Fibroblast of skin of abdomen (primary cell): ENCODE data around the gene PIEZO2.
"Not testable (repeated sequence)": the region's sequence is repeated elsewhere in the genome, so short reads cannot be mapped to it uniquely, and the experiment has no call there.

ENCODE experiments used
- DNase-seq: peaks from one replicate; pipeline ENCODE4 v3.0.0-alpha.2; 2013

Gene PIEZO2

GRCh38 chr18:10670856-10671255 is 478.5 kb downstream of the PIEZO2 start:
- DNase-seq = no peak

GRCh38 chr18:10669441-10670100 is 479.8 kb downstream of the PIEZO2 start:
- no peak for DNase-seq

GRCh38 chr18:10663750-10664149 is 485.6 kb downstream of the PIEZO2 start:
- DNase-seq = no peak

- peak; percentile 57 for DNase-seq
Observed at GRCh38 chr18:10661317-10661716, 488.1 kb downstream of the PIEZO2 start.

- peak; percentile 71 for DNase-seq
Observed at GRCh38 chr18:10660179-10660884, 489.0 kb downstream of the PIEZO2 start.

- no peak for DNase-seq
Observed at GRCh38 chr18:10659594-10659993, 489.8 kb downstream of the PIEZO2 start.

- DNase-seq = no peak
Observed at GRCh38 chr18:10659000-10659399, 490.4 kb downstream of the PIEZO2 start.

GRCh38 chr18:10644003-10644402 is 505.4 kb downstream of the PIEZO2 start:
- DNase-seq = not testable (repeated sequence)

GRCh38 chr18:10642915-10643524 is 506.3 kb downstream of the PIEZO2 start:
- DNase-seq = not testable (repeated sequence)

GRCh38 chr18:10638539-10638885 is 510.9 kb downstream of the PIEZO2 start:
- not testable (repeated sequence) for DNase-seq

- not testable (repeated sequence) for DNase-seq
Observed at GRCh38 chr18:10637858-10638538, 511.4 kb downstream of the PIEZO2 start.

- DNase-seq = not testable (repeated sequence)
Observed at GRCh38 chr18:10629076-10629475, 520.3 kb downstream of the PIEZO2 start.

GRCh38 chr18:10626606-10627213 is 522.7 kb downstream of the PIEZO2 start:
- not testable (repeated sequence) for DNase-seq

- DNase-seq = not testable (repeated sequence)
Observed at GRCh38 chr18:10623606-10624005, 525.8 kb downstream of the PIEZO2 start.

- not testable (repeated sequence) for DNase-seq
Observed at GRCh38 chr18:10622982-10623381, 526.4 kb downstream of the PIEZO2 start.

- DNase-seq = peak; percentile 3
Observed at GRCh38 chr18:10620670-10621329, 528.6 kb downstream of the PIEZO2 start.
